ENCODE measurements around the gene PAQR6.
"Not testable (repeated sequence)": the region's sequence is repeated elsewhere in the genome, so short reads cannot be mapped to it uniquely, and the experiment has no call there.

The PAQR6 gene

DNA sequence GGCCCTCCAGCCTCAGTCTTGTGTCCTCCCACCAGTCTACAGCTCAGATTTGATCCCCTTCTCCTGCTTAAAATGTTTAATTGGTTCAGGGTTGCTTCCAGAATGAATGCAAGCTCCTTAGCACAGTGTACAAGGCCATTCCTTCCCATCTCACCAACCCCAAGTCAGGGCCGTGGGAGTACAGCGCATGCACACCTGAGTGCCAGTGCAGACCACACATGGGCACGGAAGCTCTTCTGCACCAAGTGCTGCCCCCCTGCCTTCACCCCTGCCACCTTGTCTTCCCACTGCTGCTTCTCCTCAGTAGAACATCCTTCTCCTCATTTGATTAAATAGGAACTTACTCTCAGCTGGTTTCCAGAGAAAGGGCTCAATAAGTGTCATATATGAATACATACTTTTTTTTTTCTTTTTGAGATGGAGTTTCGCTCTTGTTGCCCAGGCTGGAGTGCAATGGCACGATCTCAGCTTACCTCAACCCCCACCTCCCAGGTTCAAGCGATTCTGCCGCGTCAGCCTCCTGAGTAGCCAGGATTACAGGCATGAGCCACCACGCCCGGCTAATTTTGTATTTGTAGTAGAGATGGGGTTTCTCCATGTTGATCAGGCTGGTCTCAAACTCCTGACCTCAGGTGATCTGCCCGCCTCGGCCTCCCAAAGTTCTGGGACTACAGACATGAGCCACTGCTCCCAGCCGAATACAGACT lies 25.7 kb downstream of the PAQR6 start:
- TF ChIP-seq, protein P1, sequence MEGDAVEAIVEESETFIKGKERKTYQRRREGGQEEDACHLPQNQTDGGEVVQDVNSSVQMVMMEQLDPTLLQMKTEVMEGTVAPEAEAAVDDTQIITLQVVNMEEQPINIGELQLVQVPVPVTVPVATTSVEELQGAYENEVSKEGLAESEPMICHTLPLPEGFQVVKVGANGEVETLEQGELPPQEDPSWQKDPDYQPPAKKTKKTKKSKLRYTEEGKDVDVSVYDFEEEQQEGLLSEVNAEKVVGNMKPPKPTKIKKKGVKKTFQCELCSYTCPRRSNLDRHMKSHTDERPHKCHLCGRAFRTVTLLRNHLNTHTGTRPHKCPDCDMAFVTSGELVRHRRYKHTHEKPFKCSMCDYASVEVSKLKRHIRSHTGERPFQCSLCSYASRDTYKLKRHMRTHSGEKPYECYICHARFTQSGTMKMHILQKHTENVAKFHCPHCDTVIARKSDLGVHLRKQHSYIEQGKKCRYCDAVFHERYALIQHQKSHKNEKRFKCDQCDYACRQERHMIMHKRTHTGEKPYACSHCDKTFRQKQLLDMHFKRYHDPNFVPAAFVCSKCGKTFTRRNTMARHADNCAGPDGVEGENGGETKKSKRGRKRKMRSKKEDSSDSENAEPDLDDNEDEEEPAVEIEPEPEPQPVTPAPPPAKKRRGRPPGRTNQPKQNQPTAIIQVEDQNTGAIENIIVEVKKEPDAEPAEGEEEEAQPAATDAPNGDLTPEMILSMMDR (IDR thresholded peaks at IDR 0.05; ENCODE audit: borderline replicate concordance, control extremely low read depth, extremely low read depth, insufficient read depth, missing control alignments) = no peak
- in situ Hi-C loops (cut with MboI; ENCODE audit: low sequenced_read_pairs, unreplicated experiment) = loop anchor here (5.0 to 10.0 kb wide), 2 partner anchors 80 to 127 kb away; no protein-coding TSS in a partner anchor
- DNase-seq (ENCODE audit: low spot score) = no peak

DNA sequence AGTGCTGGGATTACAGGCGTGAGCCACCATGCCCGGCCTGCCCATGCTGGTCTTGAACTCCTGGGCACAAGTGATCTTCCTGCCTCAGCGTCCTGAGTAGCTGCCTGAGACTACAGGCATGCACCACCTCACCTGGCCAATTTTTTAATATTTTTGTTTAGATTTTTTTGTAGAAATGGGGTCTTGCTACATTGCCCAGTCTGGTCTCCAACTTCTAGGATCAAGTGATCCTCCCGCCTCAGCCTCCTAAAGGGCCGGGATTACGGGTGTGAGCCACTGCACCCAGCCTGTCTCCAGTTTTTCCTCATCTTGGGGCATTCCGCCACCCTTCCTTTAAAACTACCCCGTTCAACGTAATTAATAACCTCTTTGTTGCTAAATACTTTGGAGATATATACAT lies 27.6 kb downstream of the PAQR6 start:
- DNase-seq (ENCODE audit: low spot score) = no peak
- in situ Hi-C loops (cut with MboI; ENCODE audit: low sequenced_read_pairs, unreplicated experiment) = loop anchor here (5.0 to 10.0 kb wide), 2 partner anchors 78 to 125 kb away; no protein-coding TSS in a partner anchor
- TF ChIP-seq, protein P1 (IDR thresholded peaks at IDR 0.05; ENCODE audit: borderline replicate concordance, control extremely low read depth, extremely low read depth, insufficient read depth, missing control alignments) = no peak

DNA sequence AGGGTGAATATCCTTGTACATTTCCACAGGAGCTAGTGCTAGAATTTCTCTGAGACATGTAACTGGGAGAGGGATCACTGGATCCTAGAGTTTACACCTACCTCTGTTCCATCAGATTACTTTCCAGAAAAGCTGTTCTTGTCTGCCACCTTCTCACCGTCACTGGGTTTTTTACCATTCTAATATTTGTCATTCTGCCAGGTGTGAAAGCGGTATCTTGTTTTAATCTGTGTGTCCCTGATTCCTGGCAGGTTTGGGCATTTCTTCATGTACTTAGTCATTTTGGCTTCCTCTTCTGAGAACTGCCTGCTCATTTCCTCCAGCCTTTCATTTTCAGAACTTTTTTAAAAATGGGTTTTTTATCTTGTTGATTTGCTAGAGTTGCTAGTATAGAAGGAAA lies 30.0 kb downstream of the PAQR6 start:
- in situ Hi-C loops (cut with MboI; ENCODE audit: low sequenced_read_pairs, unreplicated experiment) = no loop called here
- peak; percentile 46 for DNase-seq (ENCODE audit: low spot score)
- TF ChIP-seq, protein P1 (IDR thresholded peaks at IDR 0.05; ENCODE audit: borderline replicate concordance, control extremely low read depth, extremely low read depth, insufficient read depth, missing control alignments) = no peak

DNA sequence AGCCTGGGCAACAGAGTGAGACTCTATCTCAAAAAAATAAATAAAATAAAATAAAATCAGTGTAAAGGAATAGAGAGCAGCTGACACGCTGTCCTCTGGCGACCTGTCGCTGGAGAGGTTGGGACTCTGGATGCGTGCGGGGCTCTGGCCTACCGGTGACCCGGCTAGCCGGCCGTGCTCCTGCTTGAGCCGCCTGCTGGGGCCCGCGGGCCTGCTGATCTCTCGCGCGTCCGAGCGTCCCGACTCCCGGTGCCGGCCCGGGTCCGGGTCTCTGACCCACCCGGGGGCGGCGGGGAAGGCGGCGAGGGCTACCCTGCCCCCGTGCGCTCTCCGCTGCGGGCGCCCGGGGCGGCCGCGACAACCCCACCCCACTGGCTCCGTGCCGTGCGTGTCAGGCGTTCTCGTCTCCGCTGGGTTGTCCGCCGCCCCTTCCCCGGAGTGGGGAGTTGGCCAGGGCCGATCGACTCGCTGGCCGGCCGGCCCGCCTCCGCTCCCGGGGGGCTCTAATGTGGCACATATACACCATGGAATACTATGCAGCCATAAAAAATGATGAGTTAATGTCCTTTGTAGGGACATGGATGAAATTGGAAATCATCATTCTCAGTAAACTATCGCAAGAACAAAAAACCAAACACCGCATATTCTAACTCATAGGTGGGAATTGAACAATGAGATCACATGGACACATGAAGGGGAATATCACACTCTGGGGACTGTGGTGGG lies 31.3 kb downstream of the PAQR6 start:
- DNase-seq (ENCODE audit: low spot score); in situ Hi-C loops (cut with MboI; ENCODE audit: low sequenced_read_pairs, unreplicated experiment): not testable (repeated sequence)

DNA sequence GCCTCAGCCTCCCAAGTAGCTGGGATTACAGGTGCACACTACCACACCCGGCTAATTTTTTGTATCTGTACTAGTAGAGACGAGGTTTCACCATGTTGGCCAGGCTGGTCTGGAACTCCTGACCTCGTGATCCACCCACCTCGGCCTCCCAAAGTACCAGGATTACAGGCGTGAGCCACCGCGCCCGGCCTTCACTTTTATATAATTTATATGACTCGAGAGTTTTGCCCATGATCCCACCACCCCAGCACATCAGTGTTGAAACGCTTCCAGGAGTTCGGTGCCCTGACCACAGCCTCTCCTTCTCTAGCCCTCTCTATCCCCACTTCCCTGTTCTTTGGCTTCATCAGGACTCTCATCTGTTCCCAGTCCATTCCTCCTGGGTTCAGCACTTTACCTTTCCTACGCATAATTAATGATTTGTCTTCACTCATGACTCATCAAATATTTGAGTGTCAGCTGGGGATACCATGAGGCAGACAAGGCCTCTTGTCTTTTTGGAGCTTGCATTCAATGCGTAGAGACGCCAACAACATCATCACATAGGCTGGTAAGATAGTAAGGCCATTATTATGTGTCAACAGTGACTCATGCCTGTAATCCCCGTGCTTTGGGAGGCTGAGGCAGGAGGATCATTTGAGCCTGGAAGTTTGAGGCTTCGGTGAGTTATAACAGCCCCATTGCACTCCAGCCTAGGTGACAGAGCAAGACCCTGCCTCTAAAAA lies 33.7 kb downstream of the PAQR6 start:
- TF ChIP-seq, protein P1 (IDR thresholded peaks at IDR 0.05; ENCODE audit: borderline replicate concordance, control extremely low read depth, extremely low read depth, insufficient read depth, missing control alignments) = no peak
- no peak for DNase-seq (ENCODE audit: low spot score)
- in situ Hi-C loops (cut with MboI; ENCODE audit: low sequenced_read_pairs, unreplicated experiment) = no loop called here

DNA sequence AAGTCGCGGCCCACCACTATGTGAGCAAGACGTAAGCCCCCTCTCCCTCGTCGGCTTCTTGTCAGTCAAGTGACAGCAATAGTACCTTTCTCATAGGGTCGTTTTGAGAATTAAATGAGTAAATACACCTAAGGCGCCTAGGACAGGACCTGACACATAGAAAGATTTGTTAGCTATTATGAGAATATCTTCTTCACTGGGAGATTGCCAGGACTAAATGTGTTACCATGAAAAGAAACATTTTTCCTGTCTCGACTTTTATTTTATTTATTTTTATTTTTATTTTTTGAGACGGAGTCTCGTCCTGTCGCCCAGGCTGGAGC lies 34.3 kb downstream of the PAQR6 start:
- TF ChIP-seq, protein P1 (IDR thresholded peaks at IDR 0.05; ENCODE audit: borderline replicate concordance, control extremely low read depth, extremely low read depth, insufficient read depth, missing control alignments) = no peak
- no peak for DNase-seq (ENCODE audit: low spot score)
- in situ Hi-C loops (cut with MboI; ENCODE audit: low sequenced_read_pairs, unreplicated experiment) = no loop called here
